ENCODE measurements around the gene ZCCHC12. TPM values are rescaled to one million over a fixed set of nuclear protein-coding genes. Genes with fewer than 3 reads are reported as not detected.

Gene ZCCHC12
- total and polyA plus RNA-seq, 9 of the 15 experiments (the other 6 are each of a cell fraction or from before 2014, with no cell fraction given), result 0.07 to 0.15 TPM; not detected in 7

GRCh38 chrX:118855681-118856310 is 32.2 kb downstream of the ZCCHC12 start (continued):
- TF ChIP-seq DEAF1 (CRISPR knock-in tag; IDR thresholded peaks at IDR 0.05) (no peak), YBX1 (IDR thresholded peaks at IDR 0.05) (no peak), ZNF212 (CRISPR knock-in tag; IDR thresholded peaks at IDR 0.05) (no peak), ZNF134 (CRISPR knock-in tag; conservative IDR thresholded peaks at IDR 0.05) (no peak), CC2D1A (IDR thresholded peaks at IDR 0.05) (no peak), SP1 (CRISPR knock-in tag; IDR thresholded peaks at IDR 0.05) (no peak), SIN3A (IDR thresholded peaks at IDR 0.05; ENCODE audit: borderline replicate concordance in 2 of 2, control insufficient read depth in 1 of 2, low read depth in 2 of 2, low read length in 2 of 2) (no peak), FOXO4 (CRISPR knock-in tag; IDR thresholded peaks at IDR 0.05) (no peak), OTX1 (CRISPR knock-in tag; IDR thresholded peaks at IDR 0.05) (no peak), ZFP1 (CRISPR knock-in tag; IDR thresholded peaks at IDR 0.05) (no peak)
